ENCODE data around the gene GNAS-AS1.

The GNAS-AS1 gene

GRCh38 chr20:58850693-58851174 is at the start of gene GNAS-AS1:
Gene GNAS-AS1 (minus strand): TSS chr20:58850902.
- peak; percentile 78 for DNase-seq

- no peak for DNase-seq
Measured at GRCh38 chr20:58900397-58900796, 49.7 kb upstream of the GNAS-AS1 start.

GRCh38 chr20:58899512-58899911 is 48.8 kb upstream of the GNAS-AS1 start:
- DNase-seq = no peak

- DNase-seq = no peak
Measured at GRCh38 chr20:58898629-58899408, 48.1 kb upstream of the GNAS-AS1 start.

- DNase-seq = no peak
Measured at GRCh38 chr20:58897488-58897887, 46.8 kb upstream of the GNAS-AS1 start.

GRCh38 chr20:58896820-58897219 is 46.1 kb upstream of the GNAS-AS1 start:
- DNase-seq = no peak

- no peak for DNase-seq
Measured at GRCh38 chr20:58895448-58896180, 44.9 kb upstream of the GNAS-AS1 start.

- DNase-seq = no peak
Measured at GRCh38 chr20:58894652-58895447, 44.1 kb upstream of the GNAS-AS1 start.

GRCh38 chr20:58893355-58894120 is 42.8 kb upstream of the GNAS-AS1 start:
- DNase-seq = no peak

GRCh38 chr20:58892932-58893224 is 42.2 kb upstream of the GNAS-AS1 start:
- DNase-seq = no peak

- DNase-seq = peak; percentile 77
Measured at GRCh38 chr20:58892141-58892931, 41.6 kb upstream of the GNAS-AS1 start.

GRCh38 chr20:58891718-58892140 is 41.0 kb upstream of the GNAS-AS1 start:
- peak; percentile 38 for DNase-seq

GRCh38 chr20:58891086-58891717 is 40.5 kb upstream of the GNAS-AS1 start:
- peak; percentile 75 for DNase-seq

GRCh38 chr20:58890518-58891085 is 39.9 kb upstream of the GNAS-AS1 start:
- peak; percentile 68 for DNase-seq

- peak; percentile 17 for DNase-seq
Measured at GRCh38 chr20:58889798-58890517, 39.3 kb upstream of the GNAS-AS1 start.

GRCh38 chr20:58889334-58889760 is 38.6 kb upstream of the GNAS-AS1 start:
- DNase-seq = no peak

- peak; percentile 75 for DNase-seq
Measured at GRCh38 chr20:58888521-58889333, 38.0 kb upstream of the GNAS-AS1 start.

GRCh38 chr20:58888103-58888502 is 37.4 kb upstream of the GNAS-AS1 start:
- DNase-seq = no peak

- no peak for DNase-seq
Measured at GRCh38 chr20:58886546-58886945, 35.8 kb upstream of the GNAS-AS1 start.

Measured in stimulated activated CD4-positive, alpha-beta T cell treated with anti-CD3 and anti-CD28 coated beads, Interleukin-12 subunit alpha, Interleukin-12 subunit beta, amount 100 ng/mL, for 4 hours (primary cell).